AG04450 (cell line): Measurements from ENCODE around the gene TAGLN3. TPM values are rescaled to one million over a fixed set of nuclear protein-coding genes. Genes with fewer than 3 reads are reported as not detected.
"Not testable (repeated sequence)": the region's sequence is repeated elsewhere in the genome, so short reads cannot be mapped to it uniquely, and the experiment has no call there.

ENCODE experiments used
- CTCF ChIA-PET: fragments of 300-600, 350-600 bp; formaldehyde crosslinking; extraction: SDS; loops from one replicate; lab custom pipeline; 2022; ENCODE audit warnings: antibody characterized with exemption, inconsistent platforms; lab: Charles Lee
- POLR2A ChIA-PET: fragments of 350-600 bp; formaldehyde crosslinking; extraction: SDS; loops from one replicate; lab custom pipeline; 2021; ENCODE audit warnings: antibody characterized with exemption, inconsistent platforms; lab: Yijun Ruan, JAX
- DNase-seq: peaks from one replicate; pipeline ENCODE4 v3.0.0-alpha.2; 2011; ENCODE audit warnings: low read depth, low spot score
- H3K27ac ChIP-seq: one replicate; pipeline ENCODE4 v1.5.1; 2012; ENCODE audit warnings: low read depth, low read length, control low read depth
- H3K27me3 ChIP-seq: one replicate; pipeline ENCODE4 v1.6.0; 2012; ENCODE audit warnings: low read length; ENCODE audit not compliant: control insufficient read depth, insufficient read depth
- H3K4me3 ChIP-seq: 2 replicates; pipeline ENCODE4 v1.5.1; 2011; ENCODE audit warnings: mild to moderate bottlenecking, low read depth, low read length, control low read depth
- H3K9me3 ChIP-seq: 2 replicates; pipeline ENCODE4 v1.5.1; 2012; ENCODE audit warnings: low read length; ENCODE audit not compliant: control insufficient read depth, insufficient read depth
- CTCF ChIP-seq: IDR thresholded peaks from 2 replicates; pipeline ENCODE4 v1.5.1; 2011; ENCODE audit warnings: low read depth, low read length, control low read depth, inconsistent platforms
- polyA plus RNA-seq: library from polyadenylated mRNA; depleted of rRNA; stranded (reverse); fragments of >200 nt; gene quantifications from 2 replicates; pipeline ENCODE4 v1.2.3, GENCODE V29; 2011

The TAGLN3 gene
- polyA plus RNA-seq, 1 experiment: 2.5 TPM

- ChIA-PET POLR2A (no interaction called here), CTCF (interaction anchor here (0.6 to 3.0 kb wide), 5 partner anchors 12 to 315 kb away, joined by 3 to 19 read pairs (median 9); no protein-coding TSS in a partner anchor)
- Histone ChIP-seq H3K4me3 (no peak overlapping the region), H3K27me3 (no peaks in the 10 kb centered on the region), H3K27ac (no peak overlapping the region), H3K9me3 (no peaks in the 10 kb centered on the region)
- TF ChIP-seq CTCF: no peak
- no peak for DNase-seq
Observed at GRCh38 chr3:112030901-112031300, 32.2 kb downstream of the TAGLN3 start.

- Histone ChIP-seq H3K27me3 (no peaks in the 10 kb centered on the region), H3K27ac (no peak overlapping the region), H3K9me3 (no peaks in the 10 kb centered on the region), H3K4me3 (no peak overlapping the region)
- no peak for DNase-seq
- ChIA-PET POLR2A (no interaction called here), CTCF (interaction anchor here (2.3 to 3.0 kb wide), 3 partner anchors 11 to 316 kb away, joined by 9 to 19 read pairs (median 9); no protein-coding TSS in a partner anchor)
- no peak for TF ChIP-seq CTCF
Observed at GRCh38 chr3:112032098-112032731, 33.5 kb downstream of the TAGLN3 start.

GRCh38 chr3:112034436-112034835, 35.7 kb downstream of the TAGLN3 start, which contains the start of gene TMPRSS7:
Gene TMPRSS7 (plus strand): TSS chr3:112034736. CDS start chr3:112034846, 110 bp downstream.
- H3K27ac ChIP-seq: no peak within 1 kb of the TSS
- H3K27me3 ChIP-seq: no peaks in the 10 kb centered on the region
- no peaks in the 10 kb centered on the region for H3K9me3 ChIP-seq
- no peak for DNase-seq
- TF ChIP-seq CTCF: no peak
- ChIA-PET CTCF (interaction anchor here (1.2 to 3.5 kb wide), 3 partner anchors 10 to 174 kb away, joined by 3 to 48 read pairs (median 17); no protein-coding TSS in a partner anchor), POLR2A (no interaction called here)
- no peak within 1 kb of the TSS for H3K4me3 ChIP-seq

- Histone ChIP-seq H3K27me3 (no peaks in the 10 kb centered on the region), H3K4me3 (no peak overlapping the region), H3K9me3 (no peaks in the 10 kb centered on the region), H3K27ac (no peak overlapping the region)
- POLR2A ChIA-PET: no interaction called here
- CTCF ChIA-PET: interaction anchor here (1.2 to 3.5 kb wide), 3 partner anchors 9 to 175 kb away, joined by 3 to 48 read pairs (median 17); no protein-coding TSS in a partner anchor
- no peak for TF ChIP-seq CTCF
- no peak for DNase-seq
Observed at GRCh38 chr3:112035241-112035640, 36.5 kb downstream of the TAGLN3 start.

- H3K27me3 ChIP-seq, CTCF ChIA-PET, H3K9me3 ChIP-seq, H3K27ac ChIP-seq, H3K4me3 ChIP-seq, POLR2A ChIA-PET, DNase-seq: not testable (repeated sequence)
Observed at GRCh38 chr3:112037194-112037593, 38.5 kb downstream of the TAGLN3 start.
